ENCODE data around the gene DCST2. TPM values are rescaled to one million over a fixed set of nuclear protein-coding genes. Genes with fewer than 3 reads are reported as not detected.
A peak's percentile ranks its signal among the peaks of the same experiment; 100 is the strongest.

DCST2 gene
- total and polyA plus RNA-seq, 2 of the 8 experiments (the other 6 are each of a cell fraction or from before 2014, with no cell fraction given), result 0.43 to 2.1 TPM

DNA sequence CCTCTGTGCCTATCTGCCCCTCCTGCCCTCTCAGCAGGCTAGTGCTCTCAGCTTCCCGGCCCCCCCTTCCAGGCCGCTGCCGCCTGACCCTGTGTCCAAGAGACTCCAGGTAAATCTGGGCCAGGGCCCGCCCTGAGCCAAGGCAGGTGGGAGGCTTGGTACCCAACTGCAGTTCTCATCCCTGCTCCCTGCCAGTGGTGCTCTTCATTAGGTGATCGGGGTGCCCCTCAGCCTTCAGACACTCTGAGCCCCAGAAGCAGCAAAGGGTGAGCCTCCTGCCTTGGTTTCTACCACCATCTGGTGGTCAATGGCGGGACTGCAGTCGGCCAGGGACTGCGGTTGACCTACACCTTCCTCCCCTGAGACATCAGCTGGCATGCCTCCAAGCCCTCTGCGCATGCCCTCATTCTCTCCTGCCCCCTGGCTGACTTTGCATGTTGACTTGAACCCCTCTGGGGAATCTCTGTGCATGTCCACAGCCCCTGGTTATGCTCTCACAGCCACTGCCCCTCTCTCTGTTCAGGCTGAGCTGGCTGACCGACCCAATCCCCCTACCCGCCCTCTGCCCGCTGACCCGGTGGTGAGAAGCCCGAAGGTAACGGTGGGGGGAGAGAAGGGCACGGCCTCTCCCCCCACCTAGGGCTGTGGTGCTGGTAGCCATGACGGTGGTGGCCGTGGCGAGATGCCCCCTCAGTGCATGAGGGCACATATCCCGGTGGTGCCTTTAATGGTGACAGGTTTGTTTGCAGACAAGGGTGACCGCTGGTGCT lies 28.0 kb upstream of the DCST2 start:
- Histone ChIP-seq H3K56ac (replicated peaks; ENCODE audit: insufficient read length, low read depth, low read length) (no peak overlapping the region), H3K27me3 (replicated peaks in 1 of 4; ENCODE audit: control insufficient read depth in 3 of 4, extremely low read depth in 1 of 4, insufficient read depth in 3 of 4, low read length in 3 of 4) (peaks cover 0 to 4% (median 1%) of the 10 kb centered on the region in 4 experiments; a peak in 2 of 7 replicates), H2BK20ac (ENCODE audit: low read length) (no peak overlapping the region), H3K4me1 (replicated peaks in 1 of 4; ENCODE audit: control insufficient read depth in 3 of 4, insufficient read depth in 4 of 4, low read length in 3 of 4) (peaks cover 0 to 19% (median 6%) of the 10 kb centered on the region in 4 experiments; a peak in 5 of 7 replicates), H2BK120ac (replicated peaks; ENCODE audit: low read depth, low read length) (no peak overlapping the region), H3K9me3 (ENCODE audit: insufficient read depth in 2 of 2, low read depth in 1 of 2, low read length in 1 of 2) (no peaks in the 10 kb centered on the region), H2AK5ac (ENCODE audit: low read depth, low read length) (no peak overlapping the region), H3K9ac (replicated peaks in 1 of 4; ENCODE audit: extremely low read depth in 1 of 4, low read depth in 3 of 4, low read length in 3 of 4) (no peak overlapping the region), H3K14ac (ENCODE audit: insufficient read length) (no peak overlapping the region), H3K23me2 (ENCODE audit: low read depth, low read length) (peaks cover 15% of the 10 kb centered on the region), H3K79me1 (ENCODE audit: low read depth, low read length) (no peaks in the 10 kb centered on the region), H3K23ac (ENCODE audit: insufficient read length) (no peak overlapping the region), H3K79me2 (ENCODE audit: control insufficient read depth in 1 of 2, insufficient read depth in 2 of 2, low read length in 2 of 2) (peaks cover 0 to 15% of the 10 kb centered on the region in 2 experiments; a peak in 2 of 4 replicates), H4K5ac (ENCODE audit: insufficient read length, low read depth, low read length) (no peak overlapping the region), H2BK5ac (ENCODE audit: low read depth, low read length) (0 out of 2 replicates have a peak overlapping the region, but pooled peaks have one; percentile 28), H3K18ac (ENCODE audit: extremely low read depth, low read length) (no peak overlapping the region), H3K4me3 (ENCODE audit: extremely low read depth in 1 of 4, insufficient read depth in 2 of 4, low read depth in 3 of 4, low read length in 4 of 4) (peak overlapping the region in 3 of 4 experiments; percentile 22 to 85 (median 83); a peak in 5 of 8 replicates), H3K4ac (replicated peaks; ENCODE audit: insufficient read length, low read depth, low read length) (no peak overlapping the region), H3K36me3 (ENCODE audit: control insufficient read depth in 2 of 4, insufficient read depth in 4 of 4, low read length in 3 of 4) (peaks cover 0 to 2% (median 0%) of the 10 kb centered on the region in 4 experiments; a peak in 2 of 8 replicates), H4K20me1 (replicated peaks in 1 of 2; ENCODE audit: control insufficient read depth in 1 of 2, insufficient read depth in 2 of 2, low read length in 2 of 2) (peaks cover 2 to 13% of the 10 kb centered on the region in 2 experiments), H2BK15ac (ENCODE audit: low read length) (no peak overlapping the region; the same call in 1 of the 2 replicates), H3K4me2 (ENCODE audit: insufficient read depth in 1 of 2, low read depth in 2 of 2, low read length in 2 of 2) (peak overlapping the region; percentile 68 to 97), H2AFZ (ENCODE audit: low read length) (no peak overlapping the region), H2BK12ac (ENCODE audit: low read depth, low read length) (no peak overlapping the region), H3K27ac (ENCODE audit: low read depth, low read length) (no peak overlapping the region), H4K8ac (ENCODE audit: extremely low read depth, insufficient read depth, low read length) (no peak overlapping the region), H4K91ac (replicated peaks; ENCODE audit: insufficient read length, low read length) (no peak overlapping the region)
- ChIA-PET CTCF (ENCODE audit: partially characterized antibody) (interaction anchor here (0.6 to 33.9 kb wide), 48 partner anchors 3 to 655 kb away, joined by 3 to 907 read pairs (median 4); partner anchors contain the start of genes ADAM15, DCST1, DCST2 and EFNA3), POLR2A (ENCODE audit: partially characterized antibody) (interaction anchor here (0.7 to 4.6 kb wide), 10 partner anchors 9 to 78 kb away, joined by 3 to 21 read pairs (median 4); partner anchors contain the start of genes ADAM15, FLAD1 and LENEP)
- DNase-seq (ENCODE audit: low read depth in 1 of 2, low spot score in 2 of 2) (peak in 1 of 2 experiments; percentile 100), FAIRE-seq (peak; percentile 72)
- WGBS, 2 experiments (ENCODE audit: extremely low coverage in 1 of 2, insufficient coverage in 1 of 2, insufficient read length in 1 of 2, insufficient replicate concordance in 2 of 2, low coverage in 1 of 2, low lambda C conversion rate in 2 of 2, missing lambda C conversion rate in 1 of 2), result 29% methylated on average over 12 of the region's 21 CpGs; no CpG with 5 or more reads in 1 of the 2 experiments
- TF ChIP-seq SP4 (IDR thresholded peaks at IDR 0.05; ENCODE audit: low read length) (peak; percentile 18; the same call in 1 of the 2 replicates), TEAD4 (IDR thresholded peaks at IDR 0.05; ENCODE audit: low read depth, low read length) (no peak; the same call in 1 of the 2 replicates), EP300 (IDR thresholded peaks at IDR 0.05; ENCODE audit: borderline replicate concordance in 1 of 2, low read depth in 2 of 2, low read length in 2 of 2) (no peak), CEBPB (IDR thresholded peaks at IDR 0.05; ENCODE audit: low read depth, low read length) (no peak; the same call in 1 of the 2 replicates), RFX5 (IDR thresholded peaks at IDR 0.05; ENCODE audit: borderline replicate concordance, low read depth, low read length) (no peak), TAF1 (IDR thresholded peaks at IDR 0.05; ENCODE audit: low read depth, low read length) (no peak), POLR2AphosphoS5 (IDR thresholded peaks at IDR 0.05; ENCODE audit: low read depth, low read length) (no peak), ZNF274 (IDR thresholded peaks at IDR 0.05; ENCODE audit: borderline replicate concordance, extremely low read depth, low read length) (no peak), BRCA1 (IDR thresholded peaks at IDR 0.05; ENCODE audit: low read depth, low read length) (no peak), RXRA (IDR thresholded peaks at IDR 0.05; ENCODE audit: insufficient read depth, low read depth, low read length) (no peak), TCF12 (IDR thresholded peaks at IDR 0.05; ENCODE audit: low read depth, low read length) (no peak)
- TF ChIP-seq, protein P1, sequence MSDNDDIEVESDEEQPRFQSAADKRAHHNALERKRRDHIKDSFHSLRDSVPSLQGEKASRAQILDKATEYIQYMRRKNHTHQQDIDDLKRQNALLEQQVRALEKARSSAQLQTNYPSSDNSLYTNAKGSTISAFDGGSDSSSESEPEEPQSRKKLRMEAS (IDR thresholded peaks at IDR 0.05), result 0 out of 2 replicates have a peak, but pooled peaks have one; percentile 29

Measured in H1 (cell line).